ENCODE data around the gene VAPB.
"Not testable (repeated sequence)": the region's sequence is repeated elsewhere in the genome, so short reads cannot be mapped to it uniquely, and the experiment has no call there.

The VAPB gene

GRCh38 chr20:58388882-58389323 is at the start of gene VAPB:
TSS of gene VAPB (plus strand) at chr20:58389229. CDS start at chr20:58389460, 231 bp downstream.
- DNase-seq (ENCODE audit: low read depth) = peak; percentile 94

- no peak for DNase-seq (ENCODE audit: low read depth)
Observed at GRCh38 chr20:58339741-58340140, 49.3 kb upstream of the VAPB start.

GRCh38 chr20:58340151-58340550 is 48.9 kb upstream of the VAPB start:
- no peak for DNase-seq (ENCODE audit: low read depth)

- DNase-seq (ENCODE audit: low read depth) = no peak
Observed at GRCh38 chr20:58340853-58341252, 48.2 kb upstream of the VAPB start.

GRCh38 chr20:58342104-58342945 is 46.7 kb upstream of the VAPB start:
- DNase-seq (ENCODE audit: low read depth) = no peak

GRCh38 chr20:58344741-58345140 is 44.3 kb upstream of the VAPB start:
- no peak for DNase-seq (ENCODE audit: low read depth)

GRCh38 chr20:58349570-58349969 is 39.5 kb upstream of the VAPB start:
- DNase-seq (ENCODE audit: low read depth) = no peak

GRCh38 chr20:58352468-58352867 is 36.6 kb upstream of the VAPB start:
- no peak for DNase-seq (ENCODE audit: low read depth)

- DNase-seq (ENCODE audit: low read depth) = no peak
Observed at GRCh38 chr20:58359441-58359840, 29.6 kb upstream of the VAPB start.

- no peak for DNase-seq (ENCODE audit: low read depth)
Observed at GRCh38 chr20:58360936-58361335, 28.1 kb upstream of the VAPB start.

- DNase-seq (ENCODE audit: low read depth) = no peak
Observed at GRCh38 chr20:58361481-58362205, 27.4 kb upstream of the VAPB start.

GRCh38 chr20:58362206-58362516 is 26.9 kb upstream of the VAPB start:
- no peak for DNase-seq (ENCODE audit: low read depth)

- no peak for DNase-seq (ENCODE audit: low read depth)
Observed at GRCh38 chr20:58362970-58363369, 26.1 kb upstream of the VAPB start.

GRCh38 chr20:58366866-58367265 is 22.2 kb upstream of the VAPB start:
- DNase-seq (ENCODE audit: low read depth) = no peak

GRCh38 chr20:58372806-58373205 is 16.2 kb upstream of the VAPB start:
- DNase-seq (ENCODE audit: low read depth) = no peak

GRCh38 chr20:58373296-58373695 is 15.7 kb upstream of the VAPB start:
- not testable (repeated sequence) for DNase-seq (ENCODE audit: low read depth)

GRCh38 chr20:58374027-58374850 is 14.8 kb upstream of the VAPB start:
- DNase-seq (ENCODE audit: low read depth) = no peak

GRCh38 chr20:58374906-58375758 is 13.9 kb upstream of the VAPB start:
- no peak for DNase-seq (ENCODE audit: low read depth)

GRCh38 chr20:58375759-58376352 is 13.2 kb upstream of the VAPB start:
- no peak for DNase-seq (ENCODE audit: low read depth)

GRCh38 chr20:58377017-58377416 is 12.0 kb upstream of the VAPB start:
- no peak for DNase-seq (ENCODE audit: low read depth)

- DNase-seq (ENCODE audit: low read depth) = no peak
Observed at GRCh38 chr20:58377766-58378401, 11.1 kb upstream of the VAPB start.
